ENCODE measurements around the gene CLDN15. TPM values are rescaled to one million over a fixed set of nuclear protein-coding genes. Genes with fewer than 3 reads are reported as not detected.

CLDN15 gene
- total RNA-seq, 2 donors from 2014 or later, result 9.2 to 17.4 TPM

DNA sequence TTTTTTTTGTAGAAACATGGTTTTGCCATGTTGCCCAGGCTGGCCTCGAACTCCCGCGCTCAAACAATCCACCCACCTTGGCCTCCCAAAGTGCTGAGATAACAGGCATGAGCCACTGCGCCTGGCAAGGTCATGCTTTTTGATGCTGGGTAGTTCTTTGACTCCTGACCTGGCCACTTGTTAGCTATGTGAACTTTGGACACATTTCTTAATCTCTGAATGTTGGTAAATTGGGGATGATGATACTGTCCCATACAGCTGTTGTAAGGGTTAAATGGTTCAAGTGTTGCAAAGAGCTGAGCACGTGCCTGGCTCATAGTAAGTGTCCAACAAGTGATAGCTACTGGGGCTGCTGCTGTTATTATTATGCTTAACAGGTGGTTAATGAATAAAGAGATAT is 17.3 kb downstream of the CLDN15 start:
- Histone ChIP-seq H3K9me3 (no peaks in the 10 kb centered on the region), H3K27ac (no peak overlapping the region), H3K4me1 (replicated peaks) (peaks cover 8% of the 10 kb centered on the region), H3K4me3 (no peak overlapping the region), H3K36me3 (peaks cover 4 to 12% of the 10 kb centered on the region in 2 donors), H3K27me3 (replicated peaks; ENCODE audit: insufficient read depth) (no peaks in the 10 kb centered on the region)
- no peak for DNase-seq (ENCODE audit: low spot score)
- TF ChIP-seq POLR2A (IDR thresholded peaks at IDR 0.05) (no peak), POLR2AphosphoS5 (IDR thresholded peaks at IDR 0.05) (no peak), CTCF (IDR thresholded peaks at IDR 0.05) (no peak)
- 88% methylated on average over 5 of the region's 5 CpGs for WGBS
- intact Hi-C loops (cut with DNase I), result no loop called here

DNA sequence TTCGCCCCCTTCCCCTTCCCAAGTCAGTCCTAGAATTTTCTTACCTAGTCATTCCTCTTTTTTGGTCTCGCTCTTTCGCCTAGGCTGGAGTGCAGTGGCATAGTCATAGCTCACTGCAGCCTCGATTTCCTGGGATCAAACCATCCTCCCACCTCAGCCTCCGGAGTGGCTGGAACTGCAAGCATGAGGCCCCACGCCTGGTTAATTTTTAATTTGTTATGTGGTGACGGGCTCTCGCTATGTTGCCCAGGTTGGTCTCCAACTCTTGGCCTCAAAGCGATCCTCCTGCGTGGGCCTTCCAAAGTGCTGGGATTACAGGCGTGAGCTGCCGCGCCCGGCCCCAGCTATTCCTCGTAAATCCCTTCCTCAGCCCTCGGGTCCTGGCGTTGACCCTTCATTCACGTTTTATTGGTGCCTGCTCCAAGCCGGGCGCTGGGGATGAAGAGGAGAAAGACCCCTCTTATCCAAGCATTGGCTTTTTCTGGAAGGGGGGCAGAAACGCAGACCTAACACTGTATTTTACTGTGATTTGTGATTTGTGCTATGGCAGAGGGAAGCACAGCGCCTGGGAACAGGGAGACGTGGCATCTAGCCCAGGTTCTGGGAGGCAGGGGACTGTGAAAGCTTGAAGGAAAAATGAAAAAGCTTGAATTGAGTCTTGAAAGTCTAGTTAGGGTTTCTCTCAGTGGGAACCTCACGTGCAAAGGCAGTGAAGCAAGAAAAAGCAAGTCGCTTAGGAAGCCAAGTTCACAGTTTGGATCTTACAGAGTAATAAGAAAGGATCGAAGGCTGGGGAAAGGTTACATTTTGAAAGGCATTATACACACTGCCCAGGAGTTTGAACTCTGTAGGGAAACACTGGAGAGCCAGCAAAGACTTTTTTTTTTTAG is 19.1 kb downstream of the CLDN15 start:
- Histone ChIP-seq H3K4me3 (peak overlapping the region; percentile 63 to 66), H3K36me3 (peaks cover 0 to 2% of the 10 kb centered on the region in 2 donors), H3K27ac (peak overlapping the region; percentile 71 to 78), H3K4me1 (replicated peaks) (peaks cover 8% of the 10 kb centered on the region), H3K9me3 (no peaks in the 10 kb centered on the region), H3K27me3 (replicated peaks; ENCODE audit: insufficient read depth) (no peaks in the 10 kb centered on the region)
- intact Hi-C loops (cut with DNase I), result no loop called here
- WGBS, result 6% methylated on average over 26 of the region's 26 CpGs
- TF ChIP-seq POLR2A (IDR thresholded peaks at IDR 0.05) (no peak), CTCF (IDR thresholded peaks at IDR 0.05) (no peak), POLR2AphosphoS5 (IDR thresholded peaks at IDR 0.05) (no peak)
- DNase-seq (ENCODE audit: low spot score), result no peak

DNA sequence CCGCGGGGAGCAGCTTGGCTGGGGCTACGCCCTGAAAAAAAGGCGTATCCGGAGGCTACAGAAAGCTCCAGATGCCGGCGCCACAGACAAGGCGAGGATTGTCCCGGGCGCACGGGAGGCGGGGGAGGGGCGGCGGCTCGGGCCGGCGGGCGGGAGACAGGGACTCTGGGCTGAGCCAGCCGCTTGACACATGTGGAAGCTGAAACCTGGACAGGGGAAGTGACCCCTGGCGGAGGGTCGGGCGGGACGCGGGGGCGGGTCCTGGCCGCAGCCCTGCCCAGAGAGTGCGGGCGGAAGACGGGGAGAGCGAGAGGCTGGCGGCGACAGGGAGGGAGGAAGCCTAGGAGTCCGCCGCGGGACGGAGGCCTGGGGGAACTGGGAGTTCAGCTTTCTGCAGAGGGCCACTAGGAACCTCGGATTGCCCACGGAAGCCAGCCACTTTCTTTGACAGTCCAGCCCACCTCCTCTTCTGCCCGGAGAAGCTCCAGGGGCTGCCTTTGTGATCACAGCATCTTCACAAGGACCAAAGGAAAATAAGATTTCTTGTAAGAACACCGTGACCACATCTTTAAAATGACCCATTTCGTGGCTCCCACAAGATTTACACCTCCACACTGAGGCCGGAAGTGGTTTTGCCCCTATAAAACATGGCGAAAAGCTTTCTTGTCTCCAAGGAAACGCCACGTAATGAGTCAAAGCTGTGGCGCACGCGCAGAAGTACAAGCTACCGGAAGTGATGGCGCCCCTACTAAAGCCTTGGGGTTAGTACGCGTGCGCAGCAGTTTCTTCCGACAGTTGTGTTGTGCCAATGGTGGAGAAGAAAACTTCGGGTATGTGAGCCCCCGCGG is 20.0 kb downstream of the CLDN15 start, which contains the start of the genes PLOD3 and ZNHIT1:
Gene PLOD3, minus strand, starts transcription at position 194 of the 848 bp plus-strand sequence. CDS start 307 bp downstream, outside the sequence.
Gene ZNHIT1, plus strand, starts transcription at position 778 of the 848 bp plus-strand sequence. Its CDS starts 31 bp downstream, at position 809.
- intact Hi-C loops (cut with DNase I), result loop anchor here (2.0 kb wide), 1 partner anchor 27 kb away; the partner anchor contains the start of gene FIS1
- WGBS, result 1% methylated on average over 57 of the region's 57 CpGs
- TF ChIP-seq POLR2AphosphoS5 (IDR thresholded peaks at IDR 0.05) (peak; percentile 98), POLR2A (IDR thresholded peaks at IDR 0.05) (peak; percentile 20), CTCF (IDR thresholded peaks at IDR 0.05) (peak in 2 of 4 experiments; percentile 17 to 29)
- peaks cover 8% of the 10 kb centered on the region for H3K4me1 ChIP-seq (replicated peaks)
- peak; percentile 97 for DNase-seq (ENCODE audit: low spot score)
- no peaks in the 10 kb centered on the region for H3K27me3 ChIP-seq (replicated peaks; ENCODE audit: insufficient read depth)
- H3K9me3 ChIP-seq, result no peaks in the 10 kb centered on the region
- peak within 1 kb of the TSS; percentile 71 to 78 for H3K27ac ChIP-seq
- peak within 1 kb of the TSS; percentile 63 to 66 for H3K4me3 ChIP-seq
- no peaks in the 10 kb centered on the region for H3K36me3 ChIP-seq

DNA sequence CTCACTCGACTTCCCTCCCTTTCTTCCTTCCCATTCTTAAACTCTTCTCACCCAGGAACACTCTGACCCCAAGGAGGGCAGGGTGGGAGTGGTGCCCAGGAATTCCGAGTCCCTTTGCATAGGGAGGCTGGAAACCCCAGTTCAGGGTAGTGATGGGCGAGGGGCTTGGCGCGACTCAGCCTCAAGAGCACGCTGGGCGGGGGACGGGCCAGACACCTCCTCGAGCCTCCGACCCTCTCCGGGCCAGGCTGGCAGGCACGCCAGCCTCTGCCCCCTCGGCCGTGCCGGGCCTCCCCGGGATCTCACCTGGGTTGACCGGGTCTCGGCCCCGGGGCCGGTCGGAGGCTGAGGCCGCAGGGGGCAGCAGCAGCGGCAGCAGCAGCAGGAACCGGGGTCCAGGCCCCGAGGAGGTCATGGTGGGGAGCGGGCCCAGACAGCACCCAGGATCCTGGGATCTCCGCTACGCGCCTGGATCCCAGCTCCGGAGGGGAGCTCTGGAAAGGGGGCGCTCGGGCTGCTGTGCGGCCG is 20.7 kb downstream of the CLDN15 start:
- intact Hi-C loops (cut with DNase I), result loop anchor here (2.0 kb wide), 1 partner anchor 28 kb away; the partner anchor contains the start of gene FIS1
- Histone ChIP-seq H3K27me3 (replicated peaks; ENCODE audit: insufficient read depth) (no peaks in the 10 kb centered on the region), H3K4me1 (replicated peaks) (peaks cover 8% of the 10 kb centered on the region)

More for the DNA sequence above, 20.7 kb downstream of the CLDN15 start:
- peak overlapping the region; percentile 63 to 66 for H3K4me3 ChIP-seq
- no peaks in the 10 kb centered on the region for H3K9me3 ChIP-seq
- TF ChIP-seq CTCF (IDR thresholded peaks at IDR 0.05) (no peak), POLR2A (IDR thresholded peaks at IDR 0.05) (no peak), POLR2AphosphoS5 (IDR thresholded peaks at IDR 0.05) (no peak)
- peaks cover 0 to 3% of the 10 kb centered on the region in 2 donors for H3K36me3 ChIP-seq
- WGBS, result 1% methylated on average over 29 of the region's 34 CpGs
- peak overlapping the region; percentile 71 to 78 for H3K27ac ChIP-seq
- DNase-seq (ENCODE audit: low spot score), result no peak

Measured in prostate gland (tissue), 2 donors.